ENCODE results near the gene CRYM. TPM values are rescaled to one million over a fixed set of nuclear protein-coding genes. Genes with fewer than 3 reads are reported as not detected.

CRYM gene
- total and polyA plus RNA-seq, 10 of the 15 experiments (the other 5 are each of a cell fraction or from before 2014, with no cell fraction given), result 0.30 to 6.1 (median 3.9) TPM

- TF ChIP-seq MAX (IDR thresholded peaks at IDR 0.05; ENCODE audit: low read depth, low read length), result no peak; the same call in 1 of the 2 replicates
- no peak for TF ChIP-seq SUZ12 (IDR thresholded peaks at IDR 0.05; ENCODE audit: unreplicated experiment)
- TF ChIP-seq ZNF217 (IDR thresholded peaks at IDR 0.05), result peak; percentile 78
- no peak for TF ChIP-seq ZBTB40 (IDR thresholded peaks at IDR 0.05; ENCODE audit: borderline replicate concordance)
- no peak for TF ChIP-seq STAT3 (IDR thresholded peaks at IDR 0.05; ENCODE audit: low read depth, low read length)
- no peak for TF ChIP-seq CREB1 (IDR thresholded peaks at IDR 0.05; ENCODE audit: low read depth)
- TF ChIP-seq MYB (IDR thresholded peaks at IDR 0.05; ENCODE audit: borderline replicate concordance, low read depth, low read length), result no peak
- peak; percentile 8 for TF ChIP-seq SP1 (IDR thresholded peaks at IDR 0.05; ENCODE audit: low read depth, low read length)
- TF ChIP-seq POU2F2 (IDR thresholded peaks at IDR 0.05; ENCODE audit: borderline replicate concordance, low read depth, low read length), result no peak
- no peak for TF ChIP-seq KAT2A (conservative IDR thresholded peaks at IDR 0.05; ENCODE audit: control insufficient read depth, low read depth, low read length)
- peak; percentile 87 for TF ChIP-seq BACH1 (IDR thresholded peaks at IDR 0.05; ENCODE audit: borderline replicate concordance)
- no peak for TF ChIP-seq PKNOX1 (IDR thresholded peaks at IDR 0.05)
- TF ChIP-seq MTA2 (IDR thresholded peaks at IDR 0.05; ENCODE audit: low read depth), result no peak
- TF ChIP-seq GATAD2B (conservative IDR thresholded peaks at IDR 0.05; ENCODE audit: low read depth), result peak; percentile 95
- TF ChIP-seq CBX3 (IDR thresholded peaks at IDR 0.05; ENCODE audit: borderline replicate concordance, low read depth), result no peak
- peak; percentile 90 for TF ChIP-seq SMARCA5 (IDR thresholded peaks at IDR 0.05)
- no peak for TF ChIP-seq CBX5 (IDR thresholded peaks at IDR 0.05; ENCODE audit: low read depth)
- 0 out of 2 replicates have a peak, but pooled peaks have one; percentile 12 for TF ChIP-seq SIN3A (IDR thresholded peaks at IDR 0.05; ENCODE audit: low read depth, low read length)
- TF ChIP-seq EED (IDR thresholded peaks at IDR 0.05; ENCODE audit: low read depth), result no peak
- TF ChIP-seq CHD1 (IDR thresholded peaks at IDR 0.05; ENCODE audit: low read depth, low read length), result no peak
- no peak for TF ChIP-seq NR2C2 (IDR thresholded peaks at IDR 0.05; ENCODE audit: borderline replicate concordance, control insufficient read depth, insufficient read length, low read depth)
- no peak for TF ChIP-seq HDAC2 (IDR thresholded peaks at IDR 0.05)
- TF ChIP-seq BHLHE40 (IDR thresholded peaks at IDR 0.05; ENCODE audit: borderline replicate concordance in 1 of 2, low read depth in 2 of 2, low read length in 1 of 2), result peak; percentile 88 to 96
- no peak for TF ChIP-seq POLR2AphosphoS5 (IDR thresholded peaks at IDR 0.05; ENCODE audit: low read length)
- no peak; the same call in 1 of the 2 replicates for TF ChIP-seq POLR2AphosphoS2 (IDR thresholded peaks at IDR 0.05; ENCODE audit: low read depth, low read length)
- TF ChIP-seq NBN (IDR thresholded peaks at IDR 0.05), result peak; percentile 59
- TF ChIP-seq CEBPB (IDR thresholded peaks at IDR 0.05; ENCODE audit: borderline replicate concordance in 1 of 2, low read depth in 2 of 2, low read length in 2 of 2), result no peak
- TF ChIP-seq MYC (IDR thresholded peaks at IDR 0.05; ENCODE audit: insufficient read depth, insufficient read length, insufficient replicate concordance, low read length, severe bottlenecking), result peak; percentile 87
Measured at GRCh38 chr16:21301168-21301894, 23.2 kb upstream of the CRYM start (continued).
